NCI-H69 (cell line): ENCODE measurements around the gene NFIA.
A peak's percentile ranks its signal among the peaks of the same experiment; 100 is the strongest.

ENCODE experiments used
- DNase-seq: peaks from one replicate; lab custom pipeline; 2025; lab: John Stamatoyannopoulos, UW

Gene NFIA

GRCh38 chr1:61183471-61184039 is 101.2 kb downstream of the NFIA start:
- peak; percentile 51 for DNase-seq

GRCh38 chr1:61184040-61184713 is 101.8 kb downstream of the NFIA start:
- DNase-seq = peak; percentile 85

GRCh38 chr1:61184714-61185106 is 102.3 kb downstream of the NFIA start:
- no peak for DNase-seq

- DNase-seq = no peak
These were observed 104.4 kb downstream of the NFIA start for GRCh38 chr1:61186753-61187152.

GRCh38 chr1:61187352-61188086 is 105.2 kb downstream of the NFIA start:
- no peak for DNase-seq

- no peak for DNase-seq
These were observed 107.8 kb downstream of the NFIA start for GRCh38 chr1:61190153-61190552.

- DNase-seq = no peak
These were observed 108.5 kb downstream of the NFIA start for GRCh38 chr1:61190618-61191432.

GRCh38 chr1:61191433-61191720 is 109.0 kb downstream of the NFIA start:
- DNase-seq = no peak

- DNase-seq = peak; percentile 27
These were observed 110.4 kb downstream of the NFIA start for GRCh38 chr1:61192663-61193330.

GRCh38 chr1:61193808-61194207 is 111.4 kb downstream of the NFIA start:
- peak; percentile 15 for DNase-seq

- DNase-seq = peak; percentile 91
These were observed 116.2 kb downstream of the NFIA start for GRCh38 chr1:61198554-61198953.

- no peak for DNase-seq
These were observed 118.7 kb downstream of the NFIA start for GRCh38 chr1:61201035-61201434.

- no peak for DNase-seq
These were observed 120.7 kb downstream of the NFIA start for GRCh38 chr1:61202854-61203598.

GRCh38 chr1:61204528-61204927 is 122.2 kb downstream of the NFIA start:
- DNase-seq = no peak

GRCh38 chr1:61207416-61207815 is 125.1 kb downstream of the NFIA start:
- DNase-seq = no peak

GRCh38 chr1:61208172-61208571 is 125.8 kb downstream of the NFIA start:
- no peak for DNase-seq

- peak; percentile 63 for DNase-seq
These were observed 126.5 kb downstream of the NFIA start for GRCh38 chr1:61208831-61209230.

GRCh38 chr1:61210435-61211154 is 128.2 kb downstream of the NFIA start:
- DNase-seq = peak; percentile 14

GRCh38 chr1:61213245-61214011 is 131.1 kb downstream of the NFIA start:
- DNase-seq = no peak

- no peak for DNase-seq
These were observed 132.8 kb downstream of the NFIA start for GRCh38 chr1:61215119-61215518.
